ENCODE results near the gene SPRY1.

DNA sequence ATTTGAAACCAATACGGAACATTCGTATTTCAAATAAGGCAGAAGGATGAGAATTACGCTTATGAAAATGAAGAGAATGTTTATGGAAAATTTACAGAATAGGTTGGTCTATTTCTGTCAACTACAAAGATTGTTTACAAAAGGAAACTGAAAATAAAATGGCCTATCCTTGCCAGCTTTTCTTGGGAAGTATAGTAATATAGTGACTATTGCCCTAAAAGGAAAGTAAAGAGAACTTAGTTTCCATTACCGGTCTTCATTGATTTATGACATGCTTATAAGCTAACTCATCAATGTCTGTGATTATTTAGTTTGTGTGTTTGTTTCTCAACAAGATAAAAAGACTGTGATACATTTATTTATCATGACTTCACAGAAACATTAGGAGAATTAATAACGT is 2.9 kb upstream of the SPRY1 start:
- TF ChIP-seq, protein P1, sequence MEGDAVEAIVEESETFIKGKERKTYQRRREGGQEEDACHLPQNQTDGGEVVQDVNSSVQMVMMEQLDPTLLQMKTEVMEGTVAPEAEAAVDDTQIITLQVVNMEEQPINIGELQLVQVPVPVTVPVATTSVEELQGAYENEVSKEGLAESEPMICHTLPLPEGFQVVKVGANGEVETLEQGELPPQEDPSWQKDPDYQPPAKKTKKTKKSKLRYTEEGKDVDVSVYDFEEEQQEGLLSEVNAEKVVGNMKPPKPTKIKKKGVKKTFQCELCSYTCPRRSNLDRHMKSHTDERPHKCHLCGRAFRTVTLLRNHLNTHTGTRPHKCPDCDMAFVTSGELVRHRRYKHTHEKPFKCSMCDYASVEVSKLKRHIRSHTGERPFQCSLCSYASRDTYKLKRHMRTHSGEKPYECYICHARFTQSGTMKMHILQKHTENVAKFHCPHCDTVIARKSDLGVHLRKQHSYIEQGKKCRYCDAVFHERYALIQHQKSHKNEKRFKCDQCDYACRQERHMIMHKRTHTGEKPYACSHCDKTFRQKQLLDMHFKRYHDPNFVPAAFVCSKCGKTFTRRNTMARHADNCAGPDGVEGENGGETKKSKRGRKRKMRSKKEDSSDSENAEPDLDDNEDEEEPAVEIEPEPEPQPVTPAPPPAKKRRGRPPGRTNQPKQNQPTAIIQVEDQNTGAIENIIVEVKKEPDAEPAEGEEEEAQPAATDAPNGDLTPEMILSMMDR (IDR thresholded peaks at IDR 0.05), result no peak
- no peak for TF ChIP-seq POLR2A (IDR thresholded peaks at IDR 0.05)

All from lower leg skin (tissue), 3 donors.